ENCODE results near the gene EPS15.
"Not testable (repeated sequence)": the region's sequence is repeated elsewhere in the genome, so short reads cannot be mapped to it uniquely, and the experiment has no call there.

EPS15 gene

DNA sequence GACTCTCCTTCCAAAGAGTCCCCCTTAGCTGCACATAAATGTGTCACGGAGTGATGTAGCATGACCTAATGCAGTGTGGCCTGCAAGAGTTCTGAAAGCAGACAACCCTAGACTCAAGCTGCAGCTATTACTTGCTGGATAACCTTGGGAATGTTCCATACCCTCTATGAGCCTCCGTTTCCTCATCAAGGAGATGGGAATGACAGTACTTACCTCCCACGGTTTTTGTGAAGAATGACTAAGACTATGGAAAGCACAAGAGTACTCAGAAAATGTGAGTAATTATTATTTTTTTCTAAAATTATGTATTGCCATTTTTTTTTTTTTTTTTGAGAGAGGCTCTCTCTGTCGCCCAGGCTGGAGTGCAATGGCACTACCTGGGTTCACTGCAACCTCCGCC is 191.7 kb downstream of the EPS15 start:
- H3K4me3 ChIP-seq (ENCODE audit: low read length): no peak overlapping the region
- peaks cover 6% of the 10 kb centered on the region; the same call in 1 of the 2 replicates for H3K4me1 ChIP-seq (ENCODE audit: control insufficient read depth, insufficient read depth, low read length)
- DNase-seq (ENCODE audit: low read depth, low spot score): no peak
- H3K27me3 ChIP-seq (ENCODE audit: control insufficient read depth, insufficient read depth, low read length): no peaks in the 10 kb centered on the region; the same call in 1 of the 2 replicates
- WGBS (ENCODE audit: insufficient coverage, insufficient read length): no CpG with 5 or more reads among the region's 5 CpGs
- no peaks in the 10 kb centered on the region for H3K36me3 ChIP-seq (ENCODE audit: control insufficient read depth, insufficient read depth, low read length)
- H3K9me3 ChIP-seq (ENCODE audit: control insufficient read depth, insufficient read depth, low read length): no peaks in the 10 kb centered on the region
- no peak overlapping the region for H3K27ac ChIP-seq (ENCODE audit: low read length)

DNA sequence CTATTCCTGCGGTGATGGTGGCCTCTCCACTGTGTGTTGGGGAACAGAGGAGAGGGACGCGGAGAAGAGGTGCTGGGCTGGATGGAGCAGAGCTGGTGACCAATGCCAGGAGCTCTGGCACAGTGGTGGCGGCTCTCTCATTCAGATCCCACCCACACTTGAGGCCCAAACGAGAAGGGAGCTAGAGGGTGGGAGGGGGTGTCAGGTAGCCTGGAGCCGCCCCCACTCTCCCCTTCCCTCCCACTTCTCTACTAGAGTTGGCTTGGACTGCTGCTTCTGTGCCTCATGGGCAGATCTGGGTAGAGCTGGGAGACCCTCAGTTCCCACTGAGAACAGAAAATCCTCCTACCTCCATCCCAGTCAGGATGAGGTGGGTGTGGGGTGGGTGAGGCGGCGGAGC is 192.2 kb downstream of the EPS15 start:
- WGBS (ENCODE audit: insufficient coverage, insufficient read length): no CpG with 5 or more reads among the region's 8 CpGs
- no peak overlapping the region for H3K27ac ChIP-seq (ENCODE audit: low read length)
- H3K9me3 ChIP-seq (ENCODE audit: control insufficient read depth, insufficient read depth, low read length): no peaks in the 10 kb centered on the region
- no peaks in the 10 kb centered on the region for H3K36me3 ChIP-seq (ENCODE audit: control insufficient read depth, insufficient read depth, low read length)
- H3K4me3 ChIP-seq (ENCODE audit: low read length): no peak overlapping the region
- no peaks in the 10 kb centered on the region; the same call in 1 of the 2 replicates for H3K27me3 ChIP-seq (ENCODE audit: control insufficient read depth, insufficient read depth, low read length)
- DNase-seq (ENCODE audit: low read depth, low spot score): no peak
- H3K4me1 ChIP-seq (ENCODE audit: control insufficient read depth, insufficient read depth, low read length): peaks cover 6% of the 10 kb centered on the region; the same call in 1 of the 2 replicates

DNA sequence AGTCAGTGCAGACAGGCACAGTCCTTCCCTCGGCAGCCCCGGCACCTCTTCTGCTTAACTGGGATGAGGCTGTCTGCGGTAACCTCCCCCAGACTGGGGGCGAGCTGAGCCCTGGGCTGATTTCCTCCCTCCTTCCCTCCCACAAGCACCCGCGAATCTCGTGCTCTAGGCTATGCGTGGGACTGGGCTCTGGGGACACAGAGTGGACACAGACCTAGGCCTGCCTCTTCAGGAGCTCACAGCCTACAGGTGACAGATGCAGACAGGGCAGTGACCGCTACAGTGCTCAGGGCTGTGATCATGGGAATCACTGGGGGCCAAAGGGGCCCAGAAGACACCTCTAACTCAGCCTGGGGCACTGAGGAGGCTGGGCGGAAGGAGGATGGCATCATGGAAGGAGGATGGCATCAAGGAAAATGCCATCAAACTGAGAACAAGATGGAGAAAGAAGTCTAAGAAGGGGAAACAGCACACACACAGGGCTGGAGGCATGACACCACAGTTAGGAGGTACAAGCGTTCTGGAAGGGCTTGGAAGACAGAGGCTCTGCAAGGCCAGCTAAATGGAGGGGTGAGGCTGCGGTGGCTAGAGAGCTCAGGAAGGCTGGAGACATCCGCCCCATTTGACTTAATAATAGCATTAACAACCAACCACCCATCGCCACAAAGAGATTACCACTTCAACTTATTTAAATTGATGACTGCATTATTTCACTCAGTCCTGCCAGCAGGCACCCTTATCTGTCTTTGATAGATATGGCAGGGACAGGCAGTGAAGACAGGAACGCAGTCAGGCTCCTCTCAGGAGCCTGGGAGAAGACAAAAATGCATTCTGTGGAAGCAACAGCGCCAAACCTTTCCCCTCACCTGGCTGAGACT is 192.9 kb downstream of the EPS15 start:
- WGBS (ENCODE audit: insufficient coverage, insufficient read length): no CpG with 5 or more reads among the region's 16 CpGs

DNA sequence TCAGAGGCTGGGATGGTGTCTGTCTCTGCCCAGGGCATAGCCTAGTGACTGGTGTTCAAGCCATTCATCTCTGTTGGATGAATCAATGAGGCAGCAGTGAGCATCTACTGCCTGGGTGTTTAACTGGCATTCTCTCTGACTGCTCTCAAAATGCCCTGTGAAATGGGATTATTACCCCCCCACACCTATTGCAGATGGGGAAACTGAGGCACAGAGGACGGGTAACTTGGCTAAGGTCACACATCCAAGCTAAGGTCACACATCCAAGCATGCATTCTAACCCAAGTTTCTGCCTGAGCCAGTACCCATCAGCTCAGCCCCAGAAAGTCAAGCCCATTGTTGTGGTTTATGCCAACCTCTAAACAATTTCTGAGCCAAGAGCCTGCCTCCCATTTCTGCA is 193.7 kb downstream of the EPS15 start:
- no CpG with 5 or more reads among the region's 1 CpG for WGBS (ENCODE audit: insufficient coverage, insufficient read length)
- no peaks in the 10 kb centered on the region for H3K9me3 ChIP-seq (ENCODE audit: control insufficient read depth, insufficient read depth, low read length)
- no peak overlapping the region for H3K4me3 ChIP-seq (ENCODE audit: low read length)
- DNase-seq (ENCODE audit: low read depth, low spot score): no peak
- H3K27ac ChIP-seq (ENCODE audit: low read length): no peak overlapping the region
- no peaks in the 10 kb centered on the region; the same call in 1 of the 2 replicates for H3K27me3 ChIP-seq (ENCODE audit: control insufficient read depth, insufficient read depth, low read length)
- no peaks in the 10 kb centered on the region for H3K36me3 ChIP-seq (ENCODE audit: control insufficient read depth, insufficient read depth, low read length)
- 0 out of 2 replicates have a peak, but pooled peaks cover 1% of the 10 kb centered on the region for H3K4me1 ChIP-seq (ENCODE audit: control insufficient read depth, insufficient read depth, low read length)

More for the DNA sequence above, 192.9 kb downstream of the EPS15 start:
- Histone ChIP-seq H3K4me3 (ENCODE audit: low read length) (no peak overlapping the region), H3K4me1 (ENCODE audit: control insufficient read depth, insufficient read depth, low read length) (peaks cover 3% of the 10 kb centered on the region; the same call in 1 of the 2 replicates), H3K27ac (ENCODE audit: low read length) (no peak overlapping the region), H3K27me3 (ENCODE audit: control insufficient read depth, insufficient read depth, low read length) (no peaks in the 10 kb centered on the region; the same call in 1 of the 2 replicates), H3K36me3 (ENCODE audit: control insufficient read depth, insufficient read depth, low read length) (no peaks in the 10 kb centered on the region), H3K9me3 (ENCODE audit: control insufficient read depth, insufficient read depth, low read length) (no peaks in the 10 kb centered on the region)
- DNase-seq (ENCODE audit: low read depth, low spot score): no peak

DNA sequence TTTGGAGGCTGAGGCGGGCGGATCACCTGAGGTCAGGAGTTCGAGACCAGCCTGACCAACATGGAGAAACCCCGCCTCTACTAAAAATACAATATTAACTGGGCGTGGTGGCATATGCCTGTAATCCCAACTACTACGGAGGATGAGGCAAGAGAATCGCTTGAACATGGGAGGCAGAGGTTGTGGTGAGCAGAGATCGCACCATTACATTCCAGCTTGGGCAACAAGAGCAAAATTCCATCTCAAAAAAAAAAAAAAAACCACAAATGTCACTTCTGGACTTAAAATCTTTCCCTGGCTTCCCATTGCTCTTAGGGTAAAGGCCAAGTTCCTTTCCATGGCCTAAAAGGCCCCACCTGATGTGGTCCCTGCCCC is 194.1 kb downstream of the EPS15 start:
- H3K9me3 ChIP-seq (ENCODE audit: control insufficient read depth, insufficient read depth, low read length); H3K36me3 ChIP-seq (ENCODE audit: control insufficient read depth, insufficient read depth, low read length); H3K27ac ChIP-seq (ENCODE audit: low read length); H3K4me3 ChIP-seq (ENCODE audit: low read length); H3K27me3 ChIP-seq (ENCODE audit: control insufficient read depth, insufficient read depth, low read length); DNase-seq (ENCODE audit: low read depth, low spot score); H3K4me1 ChIP-seq (ENCODE audit: control insufficient read depth, insufficient read depth, low read length): not testable (repeated sequence)
- WGBS (ENCODE audit: insufficient coverage, insufficient read length): no CpG with 5 or more reads among the region's 8 CpGs

DNA sequence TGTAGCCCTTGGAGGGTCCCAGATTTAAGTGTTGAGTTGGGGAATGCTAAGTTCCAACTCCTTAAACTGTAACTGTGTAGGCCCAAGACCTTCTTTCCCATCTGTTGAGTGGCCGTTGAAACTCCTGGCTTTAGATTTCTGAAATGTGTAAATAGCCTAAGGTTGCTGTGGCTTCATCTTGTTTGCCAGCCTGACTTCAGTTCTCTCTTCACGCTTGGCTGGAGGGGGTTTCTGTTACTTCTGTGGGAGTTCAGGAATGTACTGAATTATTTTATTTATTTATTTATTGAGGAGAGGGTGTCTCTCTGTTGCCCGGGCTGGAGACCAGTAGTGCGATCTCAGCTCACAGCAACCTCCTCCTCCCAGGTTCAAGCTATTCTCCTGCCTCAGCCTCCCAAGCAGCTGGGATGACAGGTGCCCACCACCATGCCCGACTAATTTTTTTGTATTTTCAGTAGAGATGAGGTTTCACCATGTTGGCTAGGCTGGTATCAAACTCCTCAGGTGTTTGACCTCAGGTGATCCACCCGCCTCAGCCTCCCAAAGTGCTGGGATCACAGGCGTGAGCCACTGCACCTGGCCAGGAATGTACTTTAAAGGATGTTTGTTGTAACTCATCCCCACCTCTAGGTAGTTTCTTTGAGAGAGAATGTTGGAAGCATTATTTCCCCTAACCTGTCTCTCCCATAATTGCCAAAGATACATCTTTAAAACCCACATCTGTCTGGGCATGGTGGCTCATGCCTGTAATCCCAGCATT is 194.6 kb downstream of the EPS15 start:
- no peak overlapping the region for H3K4me3 ChIP-seq (ENCODE audit: low read length)
- DNase-seq (ENCODE audit: low read depth, low spot score): no peak
- H3K36me3 ChIP-seq (ENCODE audit: control insufficient read depth, insufficient read depth, low read length): no peaks in the 10 kb centered on the region
- H3K27me3 ChIP-seq (ENCODE audit: control insufficient read depth, insufficient read depth, low read length): no peaks in the 10 kb centered on the region
- WGBS (ENCODE audit: insufficient coverage, insufficient read length): no CpG with 5 or more reads among the region's 7 CpGs
- no peaks in the 10 kb centered on the region for H3K4me1 ChIP-seq (ENCODE audit: control insufficient read depth, insufficient read depth, low read length)
- H3K27ac ChIP-seq (ENCODE audit: low read length): no peak overlapping the region
- no peaks in the 10 kb centered on the region for H3K9me3 ChIP-seq (ENCODE audit: control insufficient read depth, insufficient read depth, low read length)

DNA sequence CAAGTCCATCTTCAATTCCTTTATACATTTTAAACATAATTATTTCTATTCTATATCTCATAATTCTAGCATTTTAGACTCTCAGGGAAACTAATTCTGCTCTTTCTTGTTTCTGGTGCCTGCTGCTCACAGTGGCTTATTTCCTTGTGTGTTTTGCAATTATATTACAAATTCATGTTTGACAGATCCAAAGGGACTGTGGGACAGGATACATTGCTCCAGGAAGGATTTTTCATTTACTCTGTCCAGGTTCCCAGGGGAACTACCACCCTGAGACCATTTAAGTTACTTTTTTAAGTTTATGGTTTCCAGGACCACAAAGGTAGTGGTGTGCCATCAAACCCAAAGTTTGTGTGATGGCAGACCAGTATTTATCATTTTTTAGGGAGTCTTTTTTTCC is 195.3 kb downstream of the EPS15 start:
- H3K9me3 ChIP-seq (ENCODE audit: control insufficient read depth, insufficient read depth, low read length): no peaks in the 10 kb centered on the region
- no peak overlapping the region for H3K27ac ChIP-seq (ENCODE audit: low read length)
- H3K36me3 ChIP-seq (ENCODE audit: control insufficient read depth, insufficient read depth, low read length): no peaks in the 10 kb centered on the region
- no peaks in the 10 kb centered on the region for H3K27me3 ChIP-seq (ENCODE audit: control insufficient read depth, insufficient read depth, low read length)
- no peak overlapping the region for H3K4me3 ChIP-seq (ENCODE audit: low read length)
- no peak for DNase-seq (ENCODE audit: low read depth, low spot score)
- no peaks in the 10 kb centered on the region for H3K4me1 ChIP-seq (ENCODE audit: control insufficient read depth, insufficient read depth, low read length)

DNA sequence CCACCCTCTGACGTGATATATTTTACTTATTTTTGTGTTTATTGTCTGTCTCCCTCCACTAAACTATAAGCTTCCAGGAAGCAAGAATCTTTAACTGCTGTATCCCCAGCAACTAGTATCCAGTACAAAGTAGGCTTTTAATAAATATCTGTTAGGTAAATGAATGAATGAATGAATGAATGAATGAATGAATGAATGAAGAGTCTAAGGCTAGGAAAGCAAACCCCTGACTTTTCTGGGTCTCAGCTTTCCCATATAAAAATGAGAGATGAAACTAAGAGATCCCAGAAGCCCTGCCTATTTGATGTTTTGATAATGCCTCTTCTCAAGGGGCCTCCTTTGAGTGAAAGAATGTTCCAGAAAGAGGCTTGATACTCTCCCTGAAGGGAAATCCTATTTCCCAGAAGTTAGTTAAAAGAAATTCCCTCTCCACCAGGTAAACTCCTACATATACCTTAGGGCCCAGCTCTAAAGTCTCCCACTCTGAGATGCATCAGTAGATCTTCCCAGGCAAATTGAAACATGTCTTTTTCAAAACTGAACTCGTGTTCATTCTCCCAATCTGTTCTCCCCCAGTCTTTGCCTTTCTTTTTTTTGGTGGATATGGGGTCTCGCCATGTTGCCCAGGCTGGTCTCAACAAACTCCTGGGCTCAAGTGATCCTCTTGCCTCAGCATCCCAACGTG is 196.5 kb downstream of the EPS15 start:
- no peak for DNase-seq (ENCODE audit: low read depth, low spot score)
- Histone ChIP-seq H3K4me3 (ENCODE audit: low read length) (no peak overlapping the region), H3K4me1 (ENCODE audit: control insufficient read depth, insufficient read depth, low read length) (no peaks in the 10 kb centered on the region), H3K36me3 (ENCODE audit: control insufficient read depth, insufficient read depth, low read length) (no peaks in the 10 kb centered on the region), H3K9me3 (ENCODE audit: control insufficient read depth, insufficient read depth, low read length) (no peaks in the 10 kb centered on the region), H3K27me3 (ENCODE audit: control insufficient read depth, insufficient read depth, low read length) (no peaks in the 10 kb centered on the region), H3K27ac (ENCODE audit: low read length) (no peak overlapping the region)
- WGBS (ENCODE audit: insufficient coverage, insufficient read length): no CpG with 5 or more reads among the region's 4 CpGs

DNA sequence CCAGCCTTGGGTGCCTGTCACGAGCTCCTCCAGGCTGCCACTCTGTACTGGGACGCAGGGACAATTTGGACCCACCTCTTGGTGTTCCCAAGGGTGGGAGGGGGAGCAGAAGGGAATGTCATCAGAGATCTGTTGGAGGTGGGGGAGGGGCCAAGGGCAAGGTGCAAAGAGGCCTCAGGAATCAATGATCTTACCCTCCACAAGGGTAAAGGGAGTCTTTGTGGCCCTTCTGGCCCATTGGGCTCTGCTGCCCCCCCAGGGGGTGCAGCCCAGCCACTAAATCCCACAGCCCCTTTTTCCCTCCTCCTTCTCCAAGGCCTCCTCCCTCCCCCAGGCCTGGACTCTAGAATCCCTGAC is 197.2 kb downstream of the EPS15 start:
- no CpG with 5 or more reads among the region's 2 CpGs for WGBS (ENCODE audit: insufficient coverage, insufficient read length)

More for the DNA sequence above, 197.2 kb downstream of the EPS15 start:
- no peaks in the 10 kb centered on the region for H3K4me1 ChIP-seq (ENCODE audit: control insufficient read depth, insufficient read depth, low read length)
- H3K27ac ChIP-seq (ENCODE audit: low read length): no peak overlapping the region
- H3K9me3 ChIP-seq (ENCODE audit: control insufficient read depth, insufficient read depth, low read length): no peaks in the 10 kb centered on the region
- no peaks in the 10 kb centered on the region for H3K36me3 ChIP-seq (ENCODE audit: control insufficient read depth, insufficient read depth, low read length)
- no peak overlapping the region for H3K4me3 ChIP-seq (ENCODE audit: low read length)
- no peak for DNase-seq (ENCODE audit: low read depth, low spot score)
- H3K27me3 ChIP-seq (ENCODE audit: control insufficient read depth, insufficient read depth, low read length): no peaks in the 10 kb centered on the region
